ENCODE measurements around the gene TMEM218. TPM values are rescaled to one million over a fixed set of nuclear protein-coding genes. Genes with fewer than 3 reads are reported as not detected.

TMEM218 gene
- total and polyA plus RNA-seq, 10 of the 15 experiments (the other 5 are each of a cell fraction or from before 2014, with no cell fraction given): 11.2 to 50.3 (median 28.8) TPM

- Histone ChIP-seq H3K27ac (ENCODE audit: control insufficient read depth, insufficient read depth) (no peak overlapping the region), H3K4me2 (ENCODE audit: control insufficient read depth, insufficient read depth) (0 out of 2 replicates have a peak overlapping the region, but pooled peaks have one; percentile 11), H3K79me2 (ENCODE audit: control insufficient read depth, insufficient read depth, low read length) (no peaks in the 10 kb centered on the region), H2AFZ (ENCODE audit: control insufficient read depth, low read depth, low read length) (no peak overlapping the region), H4K20me1 (ENCODE audit: control insufficient read depth, insufficient read depth) (no peaks in the 10 kb centered on the region), H3K27me3 (replicated peaks in 1 of 2; ENCODE audit: control insufficient read depth in 2 of 2, insufficient read depth in 2 of 2, low read length in 1 of 2) (no peaks in the 10 kb centered on the region), H3K9me3 (replicated peaks; ENCODE audit: control insufficient read depth, insufficient read depth, low read length) (no peaks in the 10 kb centered on the region), H3K36me3 (ENCODE audit: control insufficient read depth in 2 of 2, insufficient read depth in 2 of 2, low read length in 1 of 2) (no peaks in the 10 kb centered on the region), H3K9ac (ENCODE audit: control insufficient read depth, insufficient read depth, low read length) (no peak overlapping the region), H3K4me3 (no peak overlapping the region), H3K4me1 (ENCODE audit: control insufficient read depth, insufficient read depth, low read length) (peaks cover 43% of the 10 kb centered on the region)
- ChIA-PET SMC1A (ENCODE audit: uncharacterized antibody, unreplicated experiment) (interaction anchor here (0.8 to 5.0 kb wide), 12 partner anchors 7 to 286 kb away, joined by 3 to 57 read pairs (median 5); partner anchors contain the start of genes CCDC15, SLC37A2 and TMEM218), RAD21 (ENCODE audit: unreplicated experiment) (interaction anchor here (1.0 to 5.9 kb wide), 8 partner anchors 8 to 302 kb away, joined by 3 to 87 read pairs (median 6); partner anchors contain the start of genes CCDC15, SLC37A2 and TMEM218), CTCF (interaction anchor here (1.1 to 6.6 kb wide), 6 partner anchors 8 to 71 kb away, joined by 3 to 46 read pairs (median 6); partner anchors contain the start of genes SLC37A2 and TMEM218), POLR2A (interaction anchor here (0.6 to 4.1 kb wide), 9 partner anchors 8 to 303 kb away, joined by 3 to 55 read pairs (median 9); partner anchors contain the start of genes CCDC15, SLC37A2 and TMEM218)
- WGBS (ENCODE audit: insufficient coverage, insufficient replicate concordance, low lambda C conversion rate, missing lambda C conversion rate): 69% methylated on average over 5 of the region's 5 CpGs
- intact Hi-C loops (cut with micrococcal nuclease; ENCODE audit: unreplicated experiment) (no loop called here), in situ Hi-C loops (cut with MboI) (no loop called here)
- FAIRE-seq: no peak
- no peak for DNase-seq (ENCODE audit: low read depth, low spot score)
- BruUV-seq (replicated peaks): no TSS peak
- TF ChIP-seq SREBF1 (IDR thresholded peaks at IDR 0.05; ENCODE audit: low read length): no peak
- no peak for TF ChIP-seq SMC3 (IDR thresholded peaks at IDR 0.05; ENCODE audit: borderline replicate concordance, low read length)
- no peak for TF ChIP-seq RAD51 (IDR thresholded peaks at IDR 0.05)
- no peak for TF ChIP-seq LARP7 (IDR thresholded peaks at IDR 0.05)
- TF ChIP-seq TCF7 (IDR thresholded peaks at IDR 0.05; ENCODE audit: borderline replicate concordance): no peak
- no peak for TF ChIP-seq RELA (IDR thresholded peaks at IDR 0.05; ENCODE audit: borderline replicate concordance, partially characterized antibody)
- no peak for TF ChIP-seq EED (IDR thresholded peaks at IDR 0.05; ENCODE audit: low read depth)
- no peak for TF ChIP-seq EZH2 (IDR thresholded peaks at IDR 0.05; ENCODE audit: borderline replicate concordance, control insufficient read depth, low read depth, low read length)
- no peak for TF ChIP-seq FOXK2 (IDR thresholded peaks at IDR 0.05)
- no peak for TF ChIP-seq MEF2B (IDR thresholded peaks at IDR 0.05; ENCODE audit: partially characterized antibody, poor library complexity, severe bottlenecking)
- no peak for TF ChIP-seq MLLT1 (IDR thresholded peaks at IDR 0.05)
- no peak for TF ChIP-seq PAX5 (IDR thresholded peaks at IDR 0.05; ENCODE audit: borderline replicate concordance, low read depth, low read length)
- no peak for TF ChIP-seq ZNF217 (IDR thresholded peaks at IDR 0.05)
- TF ChIP-seq NFIC (IDR thresholded peaks at IDR 0.05; ENCODE audit: low read depth, low read length): no peak
- TF ChIP-seq ATF2 (IDR thresholded peaks at IDR 0.05; ENCODE audit: low read length): no peak
- no peak for TF ChIP-seq ZNF207 (IDR thresholded peaks at IDR 0.05; ENCODE audit: borderline replicate concordance)
- TF ChIP-seq NR2F1 (conservative IDR thresholded peaks at IDR 0.05): no peak
- TF ChIP-seq RCOR1 (conservative IDR thresholded peaks at IDR 0.05; ENCODE audit: low read depth, low read length): no peak
- ATAC-seq: no peak
These were observed 40.0 kb downstream of the TMEM218 start for GRCh38 chr11:125071435-125071834.
